ENCODE results near the gene PEX5L. TPM values are rescaled to one million over a fixed set of nuclear protein-coding genes. Genes with fewer than 3 reads are reported as not detected.
"Not testable (repeated sequence)": the region's sequence is repeated elsewhere in the genome, so short reads cannot be mapped to it uniquely, and the experiment has no call there.

Gene PEX5L
- total and polyA plus RNA-seq, 10 of the 15 experiments (the other 5 are each of a cell fraction or from before 2014, with no cell fraction given) = 0.11 to 17.0 (median 0.50) TPM

DNA sequence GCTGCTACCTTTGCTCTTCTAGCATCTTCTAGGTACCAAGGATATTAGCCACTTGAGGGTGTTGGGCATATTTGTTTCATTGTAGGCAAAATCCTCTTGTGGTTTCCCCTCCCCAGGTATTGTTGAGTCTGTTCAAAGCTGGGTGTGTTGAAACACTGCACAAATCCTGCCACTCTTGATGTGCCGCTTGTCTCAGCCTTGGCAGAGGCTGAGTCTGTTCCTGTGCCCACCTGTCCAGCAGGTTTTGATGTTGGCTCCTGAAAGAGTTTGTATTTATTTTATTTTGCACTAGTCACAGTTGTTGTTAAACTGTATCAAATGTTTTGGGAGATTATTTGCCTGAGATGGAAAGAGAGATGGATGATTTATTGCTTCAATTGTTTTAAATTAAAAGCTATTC, 247.7 kb downstream of the PEX5L start (continued):
- TF ChIP-seq ETV6 (conservative IDR thresholded peaks at IDR 0.05 in 1 of 2, IDR thresholded peaks at IDR 0.05 in 1 of 2; ENCODE audit: borderline replicate concordance in 1 of 2, low read depth in 1 of 2) (no peak), GATAD2B (conservative IDR thresholded peaks at IDR 0.05; ENCODE audit: low read depth) (no peak), BCL11A (IDR thresholded peaks at IDR 0.05; ENCODE audit: low read depth, low read length) (no peak)

DNA sequence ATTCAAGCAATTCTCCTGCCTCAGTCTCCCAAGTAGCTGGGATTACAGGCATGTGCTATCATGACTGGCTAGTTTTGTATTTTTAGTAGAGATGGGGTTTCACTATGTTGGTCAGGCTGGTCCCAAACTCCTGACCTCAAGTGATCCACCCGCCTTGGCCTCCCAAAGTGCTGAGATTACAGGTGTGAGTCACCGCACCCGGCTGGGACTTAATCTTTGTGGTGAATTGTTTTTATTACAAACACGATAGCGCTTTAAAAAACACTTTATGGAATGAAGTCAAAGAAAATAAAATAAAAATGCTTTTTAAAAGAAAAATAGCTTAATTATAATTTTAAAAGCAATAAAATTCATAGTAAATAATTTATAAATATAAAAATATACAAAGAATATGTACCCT, 253.9 kb downstream of the PEX5L start:
- CTCF ChIA-PET = interaction anchor here (0.6 to 2.8 kb wide), 3 partner anchors 9 to 132 kb away, joined by 3 to 8 read pairs (median 3); no protein-coding TSS in a partner anchor
- BruUV-seq (replicated peaks); ATAC-seq; H3K4me1 ChIP-seq (ENCODE audit: control insufficient read depth, insufficient read depth, low read length); H2AFZ ChIP-seq (ENCODE audit: control insufficient read depth, low read depth, low read length); H3K4me3 ChIP-seq; H3K27me3 ChIP-seq (replicated peaks in 1 of 2; ENCODE audit: control insufficient read depth in 2 of 2, insufficient read depth in 2 of 2, low read length in 1 of 2); H3K9ac ChIP-seq (ENCODE audit: control insufficient read depth, insufficient read depth, low read length); H3K79me2 ChIP-seq (ENCODE audit: control insufficient read depth, insufficient read depth, low read length); H3K27ac ChIP-seq (ENCODE audit: control insufficient read depth, insufficient read depth); H3K36me3 ChIP-seq (ENCODE audit: control insufficient read depth in 2 of 2, insufficient read depth in 2 of 2, low read length in 1 of 2); H3K9me3 ChIP-seq (replicated peaks; ENCODE audit: control insufficient read depth, insufficient read depth, low read length); H4K20me1 ChIP-seq (ENCODE audit: control insufficient read depth, insufficient read depth); POLR2A ChIA-PET; DNase-seq (ENCODE audit: low read depth, low spot score); H3K4me2 ChIP-seq (ENCODE audit: control insufficient read depth, insufficient read depth); intact Hi-C loops (cut with micrococcal nuclease; ENCODE audit: unreplicated experiment); in situ Hi-C loops (cut with MboI); FAIRE-seq: not testable (repeated sequence)
- RAD21 ChIA-PET (ENCODE audit: unreplicated experiment) = interaction anchor here (1.3 kb wide), 1 partner anchor 40 kb away, joined by 3 read pairs; no protein-coding TSS in a partner anchor
- SMC1A ChIA-PET (ENCODE audit: uncharacterized antibody, unreplicated experiment) = interaction anchor here (0.6 to 0.8 kb wide), 5 partner anchors 10 to 196 kb away, joined by 3 read pairs; no protein-coding TSS in a partner anchor
- WGBS (ENCODE audit: insufficient coverage, insufficient replicate concordance, low lambda C conversion rate, missing lambda C conversion rate) = 94% methylated on average over 5 of the region's 5 CpGs

DNA sequence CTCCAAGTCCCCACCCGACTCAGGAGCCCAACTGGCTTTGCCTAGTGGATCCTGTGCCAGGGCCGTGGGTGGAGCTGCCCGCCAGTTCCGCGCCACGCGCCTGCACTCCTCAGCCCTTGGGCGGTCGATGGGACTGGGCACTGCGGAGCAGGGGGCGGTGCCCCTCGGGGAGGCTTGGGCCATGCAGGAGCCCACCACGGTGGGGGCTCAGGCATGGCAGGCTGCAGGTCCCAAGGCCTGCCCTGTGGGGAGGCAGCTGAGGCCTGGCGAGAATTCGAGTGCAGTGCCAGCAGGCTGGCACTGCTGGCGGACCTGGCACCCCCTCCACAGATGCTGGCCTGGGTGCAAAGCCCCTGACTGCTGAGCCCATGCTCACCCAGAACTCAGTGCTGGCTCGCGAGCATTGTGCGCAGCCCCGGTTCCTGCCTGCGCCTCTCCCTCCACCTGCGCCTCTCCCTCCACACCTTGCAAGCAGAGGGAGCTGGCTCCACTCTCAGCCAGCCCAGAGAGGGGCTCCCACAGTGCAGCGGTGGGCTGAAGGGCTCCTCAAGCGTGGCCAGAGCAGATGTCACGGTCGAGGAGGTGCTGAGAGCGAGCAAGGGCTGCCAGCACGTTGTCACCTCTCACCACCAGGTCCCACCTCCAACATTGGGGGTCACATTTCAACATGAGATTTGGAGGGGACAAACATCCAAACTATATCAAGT, 261.2 kb downstream of the PEX5L start:
- in situ Hi-C loops (cut with MboI) (no loop called here), intact Hi-C loops (cut with micrococcal nuclease; ENCODE audit: unreplicated experiment) (loop anchor here (2.0 kb wide), 1 partner anchor 25 kb away; no protein-coding TSS in a partner anchor)
- Histone ChIP-seq H3K9me3 (replicated peaks; ENCODE audit: control insufficient read depth, insufficient read depth, low read length) (peaks cover 1% of the 10 kb centered on the region; the same call in 2 of the 3 replicates), H3K4me1 (ENCODE audit: control insufficient read depth, insufficient read depth, low read length) (no peaks in the 10 kb centered on the region), H2AFZ (ENCODE audit: control insufficient read depth, low read depth, low read length) (no peak overlapping the region), H3K79me2 (ENCODE audit: control insufficient read depth, insufficient read depth, low read length) (no peaks in the 10 kb centered on the region), H3K27ac (ENCODE audit: control insufficient read depth, insufficient read depth) (no peak overlapping the region), H3K4me3 (no peak overlapping the region), H3K4me2 (ENCODE audit: control insufficient read depth, insufficient read depth) (no peak overlapping the region), H3K36me3 (ENCODE audit: control insufficient read depth in 2 of 2, insufficient read depth in 2 of 2, low read length in 1 of 2) (peaks cover 1 to 12% of the 10 kb centered on the region in 2 experiments; a peak in 2 of 4 replicates), H4K20me1 (ENCODE audit: control insufficient read depth, insufficient read depth) (no peaks in the 10 kb centered on the region), H3K9ac (ENCODE audit: control insufficient read depth, insufficient read depth, low read length) (no peak overlapping the region), H3K27me3 (replicated peaks in 1 of 2; ENCODE audit: control insufficient read depth in 2 of 2, insufficient read depth in 2 of 2, low read length in 1 of 2) (no peaks in the 10 kb centered on the region)
- BruUV-seq (replicated peaks) = no TSS peak
- FAIRE-seq (no peak), DNase-seq (ENCODE audit: low read depth, low spot score) (no peak), ATAC-seq (no peak)
- RAD21 ChIA-PET (ENCODE audit: unreplicated experiment) = no interaction called here
- CTCF ChIA-PET = no interaction called here
- SMC1A ChIA-PET (ENCODE audit: uncharacterized antibody, unreplicated experiment) = interaction anchor here (1.4 kb wide), 1 partner anchor 9 kb away, joined by 3 read pairs; no protein-coding TSS in a partner anchor
- WGBS (ENCODE audit: insufficient coverage, insufficient replicate concordance, low lambda C conversion rate, missing lambda C conversion rate) = 98% methylated on average over 27 of the region's 28 CpGs
- POLR2A ChIA-PET = no interaction called here
- no peak for TF ChIP-seq NFYA (IDR thresholded peaks at IDR 0.05; ENCODE audit: borderline replicate concordance, low read depth, low read length)
- no peak for TF ChIP-seq TCF7 (IDR thresholded peaks at IDR 0.05; ENCODE audit: borderline replicate concordance)
- no peak for TF ChIP-seq EP300 (IDR thresholded peaks at IDR 0.05; ENCODE audit: borderline replicate concordance in 1 of 2, control insufficient read depth in 1 of 2, low read depth in 2 of 2, low read length in 2 of 2)
- TF ChIP-seq RELA (IDR thresholded peaks at IDR 0.05; ENCODE audit: borderline replicate concordance, partially characterized antibody) = no peak
- no peak for TF ChIP-seq RAD51 (IDR thresholded peaks at IDR 0.05)
- TF ChIP-seq, protein P1, sequence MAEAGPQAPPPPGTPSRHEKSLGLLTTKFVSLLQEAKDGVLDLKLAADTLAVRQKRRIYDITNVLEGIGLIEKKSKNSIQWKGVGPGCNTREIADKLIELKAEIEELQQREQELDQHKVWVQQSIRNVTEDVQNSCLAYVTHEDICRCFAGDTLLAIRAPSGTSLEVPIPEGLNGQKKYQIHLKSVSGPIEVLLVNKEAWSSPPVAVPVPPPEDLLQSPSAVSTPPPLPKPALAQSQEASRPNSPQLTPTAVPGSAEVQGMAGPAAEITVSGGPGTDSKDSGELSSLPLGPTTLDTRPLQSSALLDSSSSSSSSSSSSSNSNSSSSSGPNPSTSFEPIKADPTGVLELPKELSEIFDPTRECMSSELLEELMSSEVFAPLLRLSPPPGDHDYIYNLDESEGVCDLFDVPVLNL (IDR thresholded peaks at IDR 0.05; ENCODE audit: low read depth, low read length) = no peak
- no peak for TF ChIP-seq NR2F1 (conservative IDR thresholded peaks at IDR 0.05)
